BE2C (cell line): Measurements from ENCODE around the gene AGBL2.

Experiments
- DNase-seq: peaks from one replicate; pipeline ENCODE4 v3.0.0-alpha.2; 2020
- H3K27me3 ChIP-seq: fragments of 250-450 bp; sonication (Bioruptor Pico); 2 replicates; pipeline ENCODE4 v1.5.1; 2020; ENCODE audit warnings: mild to moderate bottlenecking
- H3K36me3 ChIP-seq: fragments of 250-450 bp; sonication (Bioruptor Pico); 2 replicates; pipeline ENCODE4 v1.5.1; 2020; ENCODE audit warnings: mild to moderate bottlenecking
- H3K4me1 ChIP-seq: fragments of 250-450 bp; sonication (Bioruptor Pico); 2 replicates; pipeline ENCODE4 v1.5.1; 2020
- H3K4me3 ChIP-seq: 2 replicates; pipeline ENCODE4 v1.5.1; 2011; ENCODE audit warnings: low read depth, low read length
- H3K9me3 ChIP-seq: fragments of 250-450 bp; sonication (Bioruptor Pico); 2 replicates; pipeline ENCODE4 v1.5.1; 2020
- CTCF ChIP-seq: IDR thresholded peaks from 2 replicates; pipeline ENCODE4 v1.5.1; 2012; ENCODE audit warnings: mild to moderate bottlenecking, low read depth, low read length

AGBL2 gene

GRCh38 chr11:47656260-47656885 lies 58.8 kb downstream of the AGBL2 start:
- no peak overlapping the region for H3K4me3 ChIP-seq
- H3K4me1 ChIP-seq: no peaks in the 10 kb centered on the region
- H3K9me3 ChIP-seq: no peaks in the 10 kb centered on the region
- H3K36me3 ChIP-seq: no peaks in the 10 kb centered on the region
- no peaks in the 10 kb centered on the region for H3K27me3 ChIP-seq
- DNase-seq: no peak
- TF ChIP-seq CTCF: no peak

- Histone ChIP-seq H3K4me1 (no peaks in the 10 kb centered on the region), H3K9me3 (no peaks in the 10 kb centered on the region), H3K4me3 (no peak overlapping the region), H3K36me3 (no peaks in the 10 kb centered on the region), H3K27me3 (no peaks in the 10 kb centered on the region)
- no peak for DNase-seq
- TF ChIP-seq CTCF: no peak
Measured at GRCh38 chr11:47651818-47652469, 63.2 kb downstream of the AGBL2 start.

- no peak for DNase-seq
Measured at GRCh38 chr11:47649276-47649675, 65.9 kb downstream of the AGBL2 start.

GRCh38 chr11:47646019-47646418 lies 69.2 kb downstream of the AGBL2 start:
- DNase-seq: no peak
- H3K36me3 ChIP-seq: no peaks in the 10 kb centered on the region; the same call in 1 of the 2 replicates
- H3K27me3 ChIP-seq: no peaks in the 10 kb centered on the region
- H3K4me1 ChIP-seq: no peaks in the 10 kb centered on the region
- H3K4me3 ChIP-seq: no peak overlapping the region
- TF ChIP-seq CTCF: no peak
- H3K9me3 ChIP-seq: no peaks in the 10 kb centered on the region

More at GRCh38 chr11:47649276-47649675, 65.9 kb downstream of the AGBL2 start:
- no peaks in the 10 kb centered on the region for H3K9me3 ChIP-seq
- no peaks in the 10 kb centered on the region for H3K36me3 ChIP-seq
- H3K4me3 ChIP-seq: no peak overlapping the region
- TF ChIP-seq CTCF: no peak
- H3K27me3 ChIP-seq: no peaks in the 10 kb centered on the region
- H3K4me1 ChIP-seq: no peaks in the 10 kb centered on the region

GRCh38 chr11:47645500-47645899 lies 69.7 kb downstream of the AGBL2 start:
- Histone ChIP-seq H3K9me3 (no peaks in the 10 kb centered on the region), H3K36me3 (no peaks in the 10 kb centered on the region; the same call in 1 of the 2 replicates), H3K27me3 (no peaks in the 10 kb centered on the region), H3K4me1 (no peaks in the 10 kb centered on the region), H3K4me3 (no peak overlapping the region)
- TF ChIP-seq CTCF: no peak
- no peak for DNase-seq

GRCh38 chr11:47642099-47642855 lies 72.9 kb downstream of the AGBL2 start, which contains the start of gene MTCH2:
TSS of gene MTCH2 (minus strand) at chr11:47642559. CDS start at chr11:47642465, 94 bp downstream.
- H3K36me3 ChIP-seq: peaks cover 10% of the 10 kb centered on the region; the same call in 1 of the 2 replicates
- no peaks in the 10 kb centered on the region for H3K4me1 ChIP-seq
- no peaks in the 10 kb centered on the region for H3K9me3 ChIP-seq
- H3K4me3 ChIP-seq: peak within 1 kb of the TSS; percentile 81
- DNase-seq: peak; percentile 91
- TF ChIP-seq CTCF: no peak
- H3K27me3 ChIP-seq: no peaks in the 10 kb centered on the region
